ENCODE measurements around the gene ACOD1.
"Not testable (repeated sequence)": the region's sequence is repeated elsewhere in the genome, so short reads cannot be mapped to it uniquely, and the experiment has no call there.

ACOD1 gene

GRCh38 chr13:76954538-76954937, 6.2 kb downstream of the ACOD1 start:
- no peak for DNase-seq

- no peak for DNase-seq
Observed at GRCh38 chr13:76955193-76955592, 6.9 kb downstream of the ACOD1 start.

GRCh38 chr13:76955661-76956060, 7.3 kb downstream of the ACOD1 start:
- no peak for DNase-seq

GRCh38 chr13:76958841-76959432, 10.6 kb downstream of the ACOD1 start:
- DNase-seq, result no peak

GRCh38 chr13:76959734-76960133, 11.4 kb downstream of the ACOD1 start:
- not testable (repeated sequence) for DNase-seq

GRCh38 chr13:76965759-76966421, 17.6 kb downstream of the ACOD1 start:
- DNase-seq, result peak; percentile 78

DNA sequence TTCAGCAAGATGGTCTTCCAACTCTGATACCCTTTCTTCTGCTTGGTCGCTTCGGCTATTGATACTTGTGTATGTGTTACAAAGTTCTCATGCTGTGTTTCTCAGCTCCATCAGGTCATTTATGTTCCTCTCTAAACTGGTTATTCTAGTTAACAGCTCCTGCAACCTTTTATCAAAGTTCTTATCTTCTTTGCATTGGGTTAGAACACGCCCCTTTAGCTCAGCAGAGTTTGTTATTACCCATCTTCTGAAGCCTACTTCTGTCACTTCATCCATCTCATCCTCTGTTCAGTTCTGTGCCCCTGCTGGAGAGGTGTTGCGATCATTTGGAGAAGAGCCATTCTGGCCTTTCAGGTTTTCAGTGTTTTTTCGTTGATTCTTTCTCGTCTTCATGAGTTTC, 18.7 kb downstream of the ACOD1 start:
- DNase-seq, result no peak

GRCh38 chr13:76968041-76968440, 19.7 kb downstream of the ACOD1 start:
- no peak for DNase-seq

DNA sequence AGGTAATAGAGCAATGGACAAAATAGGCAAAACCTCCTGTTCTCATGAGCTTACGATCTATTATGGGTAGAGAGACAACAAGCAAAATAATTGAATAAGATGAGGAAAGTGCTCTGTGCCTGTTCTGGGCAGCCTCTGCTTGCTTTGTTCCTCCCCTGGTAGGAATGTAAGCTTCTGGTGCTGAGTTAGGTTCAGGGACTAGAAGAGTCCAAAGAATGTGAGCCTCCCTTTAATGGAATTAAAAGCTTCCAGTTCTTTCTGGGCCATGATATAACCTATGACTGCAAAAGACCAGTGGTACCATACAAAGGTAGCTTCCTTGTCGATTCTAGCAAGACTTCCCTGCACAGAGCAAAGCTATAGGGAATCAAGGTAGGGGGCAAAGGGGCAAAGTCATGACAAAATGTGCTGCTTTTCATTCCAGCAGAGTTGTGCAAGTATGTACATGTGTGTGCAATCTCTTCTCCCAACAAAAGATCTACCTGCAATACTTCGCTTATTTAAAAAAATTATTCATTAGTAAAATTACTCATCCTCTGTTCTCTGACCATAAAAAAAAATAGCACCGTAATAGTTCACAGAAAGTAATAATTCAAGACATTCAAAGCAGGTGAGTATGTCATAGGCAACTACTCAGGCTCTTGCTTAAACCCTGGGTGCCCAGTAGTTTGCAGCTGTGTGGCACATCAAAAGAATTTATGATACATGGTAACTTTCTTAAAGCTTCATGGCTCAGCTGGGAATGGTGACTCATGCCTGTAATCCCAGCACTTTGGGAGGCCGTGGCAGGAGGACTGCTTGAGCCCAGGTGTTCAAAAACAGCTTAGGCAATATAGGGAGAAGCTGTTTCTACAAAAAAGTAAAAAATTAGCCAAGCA, 21.4 kb downstream of the ACOD1 start:
- DNase-seq, result no peak

DNA sequence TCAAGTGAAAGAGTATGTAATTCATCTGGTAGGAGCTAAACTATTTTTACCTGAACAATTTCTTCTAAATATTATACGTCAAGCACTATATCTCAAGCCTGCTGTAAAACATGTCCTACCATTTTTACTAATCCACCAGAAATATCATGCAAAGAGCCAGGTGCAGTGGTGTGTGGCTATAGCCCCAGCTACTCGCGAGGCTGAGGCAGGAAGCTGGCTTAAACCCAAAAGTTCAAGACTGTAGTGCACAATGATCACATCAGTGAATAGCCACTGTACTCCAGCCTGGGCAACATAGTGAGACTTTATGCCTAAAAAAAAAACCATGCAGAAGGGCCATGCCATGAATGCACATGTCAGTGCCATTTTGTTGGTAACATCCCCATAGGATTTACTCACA, 22.9 kb downstream of the ACOD1 start:
- DNase-seq, result no peak

DNA sequence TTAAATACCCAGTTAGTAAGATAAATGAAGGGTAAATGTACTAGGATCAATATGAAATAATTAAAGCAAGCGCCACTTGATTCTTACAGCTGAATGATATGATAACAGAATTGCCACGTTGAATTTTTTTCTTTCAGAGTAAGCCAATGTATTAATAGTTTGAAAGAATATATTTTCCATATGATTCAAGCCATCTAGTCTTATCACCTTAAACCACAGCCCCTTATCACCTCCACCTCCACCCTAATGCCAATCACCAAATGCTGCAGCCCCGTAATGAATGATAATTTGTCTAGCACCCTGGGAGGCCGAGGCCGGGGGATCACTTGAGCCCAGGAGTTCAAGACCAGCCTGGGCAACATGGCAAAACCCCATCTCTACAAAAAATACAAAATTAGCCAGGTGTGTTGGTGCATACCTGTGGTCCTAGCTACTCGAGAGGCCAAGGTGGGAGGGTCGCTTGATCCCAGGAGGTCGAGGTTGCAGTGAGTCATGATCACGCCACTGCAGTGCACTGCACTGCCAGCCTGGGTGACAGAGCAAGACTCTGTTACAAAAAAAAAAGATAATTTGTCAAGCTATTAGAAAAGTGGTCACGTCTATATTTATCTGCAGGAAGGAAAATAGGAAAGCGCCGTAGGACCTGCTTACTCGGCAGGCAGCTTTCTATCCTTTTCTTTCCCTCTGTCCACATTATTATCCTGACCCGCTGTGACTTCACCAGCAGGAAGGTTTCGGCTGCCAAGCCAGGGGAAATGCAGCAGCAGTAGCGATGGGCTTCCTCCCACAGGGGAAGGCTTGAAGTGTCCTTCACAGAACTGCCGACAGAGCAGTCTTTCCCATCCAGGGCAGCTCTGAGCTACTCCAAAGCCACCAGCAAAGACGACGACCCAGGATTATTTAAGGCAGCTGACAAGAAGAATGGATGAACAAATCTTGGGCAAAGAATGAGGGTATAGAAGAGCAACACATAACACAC, 23.8 kb downstream of the ACOD1 start:
- no peak for DNase-seq

GRCh38 chr13:76973920-76974617, 25.8 kb downstream of the ACOD1 start:
- DNase-seq, result no peak

GRCh38 chr13:76974618-76974975, 26.3 kb downstream of the ACOD1 start:
- no peak for DNase-seq

DNA sequence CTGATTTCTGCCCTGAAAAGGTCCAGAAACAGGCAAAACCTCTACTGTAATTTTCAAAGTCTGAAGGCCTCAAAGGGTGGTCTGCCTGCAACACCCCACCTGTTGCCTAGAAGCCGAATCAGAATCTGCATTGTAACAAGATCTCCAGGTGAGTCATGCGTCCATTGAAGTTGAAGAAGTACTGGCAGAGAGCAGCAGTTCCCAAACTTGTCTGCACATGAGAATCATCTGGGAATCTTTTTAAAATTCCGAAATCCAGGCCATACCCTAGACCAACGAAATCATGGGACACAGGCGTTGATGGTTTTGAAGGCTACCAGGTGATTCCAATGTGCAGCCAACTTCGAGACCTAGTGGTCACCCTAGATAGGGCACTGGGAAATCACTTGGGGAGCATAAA, 27.6 kb downstream of the ACOD1 start:
- DNase-seq, result no peak

DNA sequence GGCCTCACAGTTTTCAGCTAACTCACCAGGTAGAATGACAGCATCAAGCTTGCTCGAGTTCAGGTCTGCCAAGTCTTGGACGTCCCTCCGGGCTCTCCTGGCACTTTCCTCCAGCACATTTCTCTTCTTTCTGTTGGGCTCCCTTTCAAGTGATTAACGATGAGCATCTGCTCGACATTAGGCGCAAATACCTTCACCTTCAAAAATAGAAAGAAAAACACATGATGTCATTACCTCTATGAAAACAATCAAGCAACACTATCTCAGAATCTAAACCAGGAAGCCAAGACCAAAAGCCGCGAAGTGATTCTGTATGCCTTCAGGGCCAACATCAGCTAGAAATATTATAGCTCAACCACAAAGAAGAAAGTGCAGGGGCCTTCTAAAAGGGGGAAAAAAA, 28.2 kb downstream of the ACOD1 start:
- peak; percentile 71 for DNase-seq

DNA sequence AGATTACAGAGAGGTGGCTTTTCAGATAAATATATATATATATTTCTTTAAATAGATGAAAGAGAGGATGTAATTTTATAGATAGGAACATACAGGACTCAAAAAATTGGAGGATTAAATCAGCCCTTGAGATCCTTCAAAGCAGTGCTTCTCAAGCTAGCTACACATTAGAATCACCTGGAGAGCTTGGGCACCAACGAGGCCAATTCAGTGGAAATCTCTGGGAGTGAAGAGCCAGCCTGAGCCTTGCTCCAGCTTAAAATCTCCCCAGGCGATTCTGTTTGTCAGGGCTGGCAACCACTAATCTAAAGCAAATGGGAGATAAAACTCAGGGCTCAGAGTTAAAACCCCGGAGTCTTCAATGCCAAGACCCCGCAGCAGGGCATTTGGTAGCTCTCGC, 28.6 kb downstream of the ACOD1 start:
- no peak for DNase-seq

DNA sequence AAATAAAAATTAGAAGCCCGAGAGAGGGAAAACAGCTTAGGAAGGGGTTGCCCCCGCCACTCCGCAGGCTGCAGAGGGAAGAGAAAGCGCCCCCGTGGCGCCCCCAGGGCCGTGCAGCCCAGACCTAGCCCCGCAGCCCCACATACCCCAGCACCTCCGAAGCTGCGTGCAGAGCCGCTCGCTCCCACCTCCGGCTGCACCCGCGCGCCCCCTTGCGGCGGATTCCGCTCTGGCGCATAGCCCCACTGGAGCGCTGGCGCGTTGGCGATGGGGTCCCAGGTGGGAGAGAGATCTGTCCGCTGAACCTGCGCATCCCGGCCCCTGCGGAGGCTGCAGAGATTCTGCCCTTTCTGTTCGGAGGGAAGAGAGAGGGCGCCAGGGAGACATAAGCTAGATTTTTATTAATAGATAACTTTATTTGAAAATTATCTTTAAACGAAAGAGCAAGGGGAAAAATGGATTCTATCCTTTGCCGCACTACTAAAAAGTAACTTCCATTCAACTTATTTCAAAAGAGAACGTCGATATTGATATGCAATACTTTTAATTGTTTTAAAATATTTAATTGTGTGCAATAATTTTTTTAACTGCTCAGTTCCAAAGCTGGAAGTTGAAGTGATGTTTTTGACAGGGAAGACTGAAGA, 31.9 kb downstream of the ACOD1 start:
- DNase-seq, result peak; percentile 52

DNA sequence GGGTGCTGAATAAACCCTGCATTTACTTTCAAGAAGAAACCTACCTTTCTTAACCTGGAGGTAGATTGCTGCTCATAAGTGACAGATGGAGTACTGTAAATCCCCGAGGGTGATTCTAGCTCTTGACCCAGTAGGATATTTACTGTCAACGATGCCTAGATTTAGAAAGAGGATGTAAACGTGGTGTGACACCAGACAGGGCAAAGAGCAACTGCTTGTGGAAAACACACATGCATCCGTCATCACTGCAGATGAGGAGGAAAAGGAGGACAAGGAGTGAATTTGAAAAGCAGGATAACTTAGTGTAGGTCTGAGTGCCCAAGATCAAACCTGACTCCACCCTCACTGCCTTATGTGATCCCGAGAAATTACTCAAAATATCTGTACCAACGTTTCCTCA, 33.8 kb downstream of the ACOD1 start:
- DNase-seq, result no peak

DNA sequence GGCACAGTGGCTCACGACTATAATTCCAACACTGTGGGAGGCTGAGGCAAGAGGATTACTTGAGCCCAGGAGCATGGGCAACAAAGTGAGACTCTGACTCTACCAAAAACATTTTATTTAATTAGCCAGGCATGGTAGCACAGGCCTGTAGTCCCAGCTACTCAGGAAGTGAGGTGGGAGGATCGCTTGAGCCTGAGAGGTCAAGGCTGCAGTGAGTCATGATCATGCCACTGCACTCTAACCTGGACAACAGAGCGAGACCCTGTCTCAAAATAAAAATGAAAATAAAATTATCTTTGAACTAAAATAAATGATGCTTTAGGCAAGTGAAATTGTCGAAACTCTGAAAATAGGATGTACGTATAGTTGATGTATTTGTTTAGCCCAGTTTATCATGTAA, 35.4 kb downstream of the ACOD1 start:
- DNase-seq, result no peak

DNA sequence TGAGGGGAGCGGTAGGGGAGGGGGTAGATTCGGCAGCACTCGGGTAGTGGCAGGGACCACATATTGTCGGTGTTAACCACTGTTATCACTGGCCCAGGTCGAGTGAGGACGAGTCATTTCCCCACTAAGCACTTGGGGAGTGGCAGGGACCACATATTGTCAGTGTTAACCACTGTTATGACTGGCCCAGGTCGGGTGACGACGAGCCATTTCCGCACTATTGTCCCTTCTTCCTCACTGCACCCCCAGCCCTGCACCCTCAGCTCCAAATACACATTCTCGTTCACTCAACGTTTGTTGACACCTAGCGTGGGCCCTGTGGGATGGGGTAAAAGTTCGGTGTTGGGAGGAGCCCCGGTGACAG, 43.1 kb downstream of the ACOD1 start:
- DNase-seq, result no peak

GRCh38 chr13:76991796-76992547, 43.7 kb downstream of the ACOD1 start, which contains the start of gene CLN5:
Gene CLN5, plus strand, starts transcription at chr13:76992081. Its CDS starts 18 bp downstream, at chr13:76992099.
- peak; percentile 91 for DNase-seq

Data from fibroblast of skin of right quadriceps (primary cell).